GM12873 (cell line): ENCODE data around the gene TAF6.

Source experiments
- CTCF ChIP-seq: IDR thresholded peaks from 2 replicates; pipeline ENCODE4 v1.5.1; 2012; ENCODE audit warnings: low read depth, mild to moderate bottlenecking, moderate library complexity, low read length, control low read depth; ENCODE audit not compliant: insufficient read depth; ENCODE audit errors: missing control alignments

The TAF6 gene

GRCh38 chr7:100101016-100101862 is 17.9 kb downstream of the TAF6 start, which contains the start of the genes AP4M1 and MCM7:
Gene AP4M1 (plus strand): TSS chr7:100101643. CDS start chr7:100101715, 72 bp downstream.
Gene MCM7 (minus strand): TSS chr7:100101397. CDS start chr7:100101294, 103 bp downstream.
- TF ChIP-seq CTCF, result no peak

DNA sequence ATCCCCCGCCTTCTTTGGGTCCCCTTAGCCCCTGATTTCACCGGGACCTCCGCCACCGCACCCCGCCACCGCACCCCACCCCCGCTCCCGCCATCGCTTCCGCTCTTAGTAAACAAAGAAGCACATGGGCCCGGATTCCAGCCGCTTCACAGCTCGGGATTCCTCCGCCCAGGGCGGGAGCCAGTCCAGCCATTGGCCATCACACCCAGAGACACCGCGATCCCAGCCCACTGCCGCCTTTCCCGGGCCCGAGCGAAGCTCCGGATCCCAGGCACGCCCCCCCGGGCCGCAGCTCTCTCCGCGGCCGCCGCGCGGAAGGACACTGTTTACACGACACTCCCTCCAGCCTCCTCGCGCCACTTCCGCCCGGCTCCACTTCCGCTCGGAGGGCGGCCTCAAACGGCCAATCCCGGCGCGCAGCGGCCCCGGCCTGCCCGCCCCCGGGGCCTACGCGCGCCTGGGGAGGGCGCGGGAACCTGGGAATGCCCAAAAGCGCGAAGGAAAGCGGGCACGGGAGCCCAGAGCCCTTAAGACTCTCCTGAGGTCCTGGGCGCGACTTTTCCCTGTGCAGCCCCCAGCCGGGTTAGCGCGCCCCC is 18.6 kb downstream of the TAF6 start:
- TF ChIP-seq CTCF, result no peak

DNA sequence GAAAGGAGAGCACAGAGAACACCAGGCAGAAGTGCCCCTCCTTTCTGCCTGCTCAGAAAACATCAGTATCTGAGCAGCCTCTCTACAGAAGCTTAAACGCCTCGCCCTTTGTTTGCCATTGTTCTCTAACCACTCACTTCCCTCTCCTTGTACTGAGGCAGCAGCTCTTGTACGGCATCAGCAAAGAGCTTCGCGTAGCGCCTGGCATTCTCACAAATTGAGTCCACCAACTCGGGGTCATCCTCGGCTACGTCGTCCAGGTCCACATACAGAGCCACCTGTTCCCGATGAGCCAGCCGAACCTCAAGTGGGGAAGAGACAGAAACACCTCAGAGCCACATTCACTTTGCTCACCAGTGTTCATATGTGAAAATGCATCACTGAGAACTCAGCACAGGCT is 19.7 kb downstream of the TAF6 start:
- TF ChIP-seq CTCF, result no peak

- no peak for TF ChIP-seq CTCF
Observed at GRCh38 chr7:100098913-100099312, 20.2 kb downstream of the TAF6 start.

GRCh38 chr7:100095704-100096103 is 23.5 kb downstream of the TAF6 start:
- TF ChIP-seq CTCF, result no peak

DNA sequence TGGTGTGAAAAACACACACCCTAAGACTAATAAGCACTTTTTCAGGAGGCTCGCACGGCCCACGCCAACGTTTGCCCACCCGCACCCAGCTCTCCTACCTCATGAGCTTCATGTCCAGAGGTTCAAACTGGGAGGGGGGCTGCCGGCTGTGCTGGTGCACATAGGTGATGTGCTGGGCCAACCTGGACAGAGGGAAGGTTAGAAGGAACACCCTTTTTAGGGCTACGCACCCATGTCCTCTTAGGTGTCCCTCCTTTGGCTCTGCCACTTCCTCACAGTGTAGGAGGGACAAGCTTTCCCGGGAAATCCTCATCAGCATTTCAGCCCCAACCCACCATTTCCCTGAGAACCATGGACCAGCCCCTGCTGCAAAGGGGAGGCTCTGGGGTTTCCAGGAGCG is 23.9 kb downstream of the TAF6 start:
- no peak for TF ChIP-seq CTCF

DNA sequence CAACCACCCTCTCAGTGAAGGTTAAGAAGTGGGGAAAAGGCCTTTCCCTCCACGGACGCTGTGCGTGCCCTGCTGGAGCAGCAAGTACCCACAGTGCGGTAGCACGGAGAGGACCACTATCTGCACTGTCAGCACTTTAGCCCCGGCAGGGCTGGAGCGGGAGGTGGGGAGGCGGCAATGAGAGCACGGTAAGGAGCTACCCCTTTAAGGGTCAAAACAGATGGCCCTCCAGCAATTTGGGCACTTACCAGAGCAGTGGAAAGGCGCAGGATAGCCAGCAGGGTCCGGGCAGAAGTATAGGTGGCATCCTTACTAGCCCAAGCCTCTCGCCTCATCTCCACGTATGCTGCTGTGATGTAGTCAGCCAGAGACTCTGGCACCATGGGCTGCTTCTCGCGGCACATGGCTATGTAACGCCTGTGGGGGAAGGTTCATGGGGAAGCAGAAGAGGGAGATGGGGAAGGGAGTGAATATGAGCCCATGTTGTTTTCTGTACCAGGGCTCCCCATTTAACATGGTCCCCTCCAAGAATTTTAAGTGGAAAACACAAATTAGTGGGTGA is 25.2 kb downstream of the TAF6 start:
- no peak for TF ChIP-seq CTCF
